ENCODE results near the gene UBE2M. TPM values are rescaled to one million over a fixed set of nuclear protein-coding genes. Genes with fewer than 3 reads are reported as not detected.

Gene UBE2M
- total RNA-seq, 1 donor from 2014 or later: 116 TPM

DNA sequence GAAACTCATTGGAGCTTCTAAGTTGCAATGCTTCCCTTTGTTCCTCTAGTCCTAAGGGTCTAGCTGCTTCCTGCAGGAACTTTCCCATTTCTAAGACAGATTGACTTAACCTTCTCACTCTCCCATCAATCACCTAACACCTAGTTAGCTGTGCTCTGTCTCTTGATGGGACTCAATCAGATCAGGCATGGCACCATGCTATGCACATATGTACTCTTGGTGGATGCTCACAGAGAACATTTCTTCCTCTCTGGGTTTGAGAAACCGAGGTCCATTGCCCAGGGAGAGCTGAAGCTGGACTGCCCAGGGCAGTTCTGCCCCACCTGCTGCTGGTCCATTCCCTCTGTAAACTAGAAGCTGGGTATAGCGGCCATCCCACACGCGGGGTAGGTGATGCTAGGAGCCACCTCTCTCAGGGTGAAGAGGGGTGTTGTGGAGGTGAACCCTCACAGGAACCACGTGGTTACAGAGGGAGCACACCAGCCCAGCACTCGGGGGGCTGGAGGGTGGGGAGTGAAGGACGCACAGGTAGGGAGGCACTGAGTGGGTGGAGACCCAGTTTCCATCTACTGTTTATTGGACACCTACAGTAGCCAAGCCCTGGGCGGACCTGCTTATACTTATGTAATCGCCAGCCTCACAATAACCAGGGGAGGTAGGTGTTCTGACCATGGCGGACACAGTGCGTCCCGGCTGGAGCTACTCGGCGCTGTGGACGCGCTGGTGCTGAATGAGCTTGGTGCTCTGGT is 3.1 kb upstream of the UBE2M start:
- Histone ChIP-seq H3K4me3 (peak overlapping the region; percentile 63), H3K27ac (replicated peaks) (peak overlapping the region; percentile 42), H3K36me3 (peaks cover 7% of the 10 kb centered on the region), H3K4me1 (peaks cover 62% of the 10 kb centered on the region), H3K9me3 (replicated peaks) (no peaks in the 10 kb centered on the region), H3K27me3 (ENCODE audit: low read depth) (no peaks in the 10 kb centered on the region)
- TF ChIP-seq, protein P1, sequence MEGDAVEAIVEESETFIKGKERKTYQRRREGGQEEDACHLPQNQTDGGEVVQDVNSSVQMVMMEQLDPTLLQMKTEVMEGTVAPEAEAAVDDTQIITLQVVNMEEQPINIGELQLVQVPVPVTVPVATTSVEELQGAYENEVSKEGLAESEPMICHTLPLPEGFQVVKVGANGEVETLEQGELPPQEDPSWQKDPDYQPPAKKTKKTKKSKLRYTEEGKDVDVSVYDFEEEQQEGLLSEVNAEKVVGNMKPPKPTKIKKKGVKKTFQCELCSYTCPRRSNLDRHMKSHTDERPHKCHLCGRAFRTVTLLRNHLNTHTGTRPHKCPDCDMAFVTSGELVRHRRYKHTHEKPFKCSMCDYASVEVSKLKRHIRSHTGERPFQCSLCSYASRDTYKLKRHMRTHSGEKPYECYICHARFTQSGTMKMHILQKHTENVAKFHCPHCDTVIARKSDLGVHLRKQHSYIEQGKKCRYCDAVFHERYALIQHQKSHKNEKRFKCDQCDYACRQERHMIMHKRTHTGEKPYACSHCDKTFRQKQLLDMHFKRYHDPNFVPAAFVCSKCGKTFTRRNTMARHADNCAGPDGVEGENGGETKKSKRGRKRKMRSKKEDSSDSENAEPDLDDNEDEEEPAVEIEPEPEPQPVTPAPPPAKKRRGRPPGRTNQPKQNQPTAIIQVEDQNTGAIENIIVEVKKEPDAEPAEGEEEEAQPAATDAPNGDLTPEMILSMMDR (IDR thresholded peaks at IDR 0.05; ENCODE audit: borderline replicate concordance): no peak
- intact Hi-C loops (cut with micrococcal nuclease): no loop called here
- no peak for DNase-seq

DNA sequence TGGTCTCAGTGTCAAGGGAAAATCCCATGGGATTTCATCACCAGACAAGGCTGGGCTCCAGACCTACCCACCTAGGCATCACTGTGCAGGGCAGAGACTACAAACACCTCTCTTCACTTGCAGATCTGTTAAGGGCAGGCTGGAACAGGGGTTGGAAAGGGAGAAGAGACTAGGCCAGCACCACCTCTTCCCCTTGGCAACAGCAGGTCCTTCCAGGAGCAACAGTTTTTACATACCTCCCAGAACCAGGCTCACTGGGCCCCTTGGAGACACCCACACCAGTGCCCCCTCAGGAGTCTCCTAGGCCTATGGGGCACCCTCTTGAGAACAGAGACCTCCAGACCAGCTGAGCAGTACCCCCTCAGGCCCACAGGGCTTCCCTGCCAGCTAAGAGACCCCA is 2.5 kb upstream of the UBE2M start:
- intact Hi-C loops (cut with micrococcal nuclease): no loop called here
- Histone ChIP-seq H3K27ac (replicated peaks) (no peak overlapping the region), H3K4me3 (no peak overlapping the region), H3K9me3 (replicated peaks) (no peaks in the 10 kb centered on the region), H3K36me3 (peaks cover 13% of the 10 kb centered on the region), H3K4me1 (peaks cover 68% of the 10 kb centered on the region), H3K27me3 (ENCODE audit: low read depth) (no peaks in the 10 kb centered on the region)
- DNase-seq: no peak
- TF ChIP-seq, protein P1 (IDR thresholded peaks at IDR 0.05; ENCODE audit: borderline replicate concordance): no peak

DNA sequence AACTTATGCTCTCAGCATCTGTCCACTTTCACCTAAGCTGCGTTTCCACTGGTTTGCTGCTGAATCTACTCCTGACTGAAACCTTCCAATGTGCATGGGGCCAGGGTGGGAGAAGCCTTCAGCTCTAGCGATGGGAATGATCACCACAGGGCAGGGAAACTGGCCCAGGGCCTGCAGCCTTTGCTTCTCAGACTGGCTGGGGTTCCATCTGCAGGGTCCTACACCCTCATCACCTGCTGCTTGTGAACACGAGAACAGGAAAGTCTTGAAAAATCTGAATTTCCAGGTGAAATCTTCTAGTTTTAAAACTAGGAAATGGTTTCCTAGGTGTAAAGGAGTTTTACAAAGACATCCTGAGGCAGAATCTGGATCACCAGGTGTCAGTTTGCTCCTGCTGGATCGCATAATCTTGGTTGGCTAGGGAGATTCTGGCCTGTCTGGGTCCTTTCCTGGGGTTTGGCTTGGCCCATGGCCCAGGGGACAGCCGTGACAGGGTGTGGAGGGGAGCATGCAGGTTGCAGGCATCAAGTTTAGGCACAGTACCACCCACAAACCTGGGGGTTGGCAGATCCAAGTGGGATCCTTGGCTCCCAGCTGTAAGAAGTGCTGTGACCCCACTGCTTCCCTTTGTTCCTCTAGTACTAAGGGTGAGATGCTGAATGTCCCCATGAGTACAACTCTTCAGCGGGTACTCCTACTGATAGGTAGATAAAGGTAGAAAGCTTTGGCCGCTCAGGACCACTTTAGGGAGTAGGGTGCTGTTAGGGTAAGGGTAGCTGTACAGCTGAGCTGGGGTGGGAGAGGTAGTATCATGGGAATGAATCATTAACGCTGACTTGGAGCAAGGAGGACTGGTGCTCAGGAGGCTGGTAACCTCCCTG is 1.8 kb upstream of the UBE2M start:
- TF ChIP-seq, protein P1 (IDR thresholded peaks at IDR 0.05; ENCODE audit: borderline replicate concordance): no peak
- Histone ChIP-seq H3K4me1 (peaks cover 75% of the 10 kb centered on the region), H3K36me3 (peaks cover 19% of the 10 kb centered on the region), H3K27ac (replicated peaks) (peak overlapping the region; percentile 100), H3K9me3 (replicated peaks) (no peaks in the 10 kb centered on the region), H3K27me3 (ENCODE audit: low read depth) (no peaks in the 10 kb centered on the region), H3K4me3 (peak overlapping the region; percentile 87)
- intact Hi-C loops (cut with micrococcal nuclease): no loop called here
- peak; percentile 13 for DNase-seq

DNA sequence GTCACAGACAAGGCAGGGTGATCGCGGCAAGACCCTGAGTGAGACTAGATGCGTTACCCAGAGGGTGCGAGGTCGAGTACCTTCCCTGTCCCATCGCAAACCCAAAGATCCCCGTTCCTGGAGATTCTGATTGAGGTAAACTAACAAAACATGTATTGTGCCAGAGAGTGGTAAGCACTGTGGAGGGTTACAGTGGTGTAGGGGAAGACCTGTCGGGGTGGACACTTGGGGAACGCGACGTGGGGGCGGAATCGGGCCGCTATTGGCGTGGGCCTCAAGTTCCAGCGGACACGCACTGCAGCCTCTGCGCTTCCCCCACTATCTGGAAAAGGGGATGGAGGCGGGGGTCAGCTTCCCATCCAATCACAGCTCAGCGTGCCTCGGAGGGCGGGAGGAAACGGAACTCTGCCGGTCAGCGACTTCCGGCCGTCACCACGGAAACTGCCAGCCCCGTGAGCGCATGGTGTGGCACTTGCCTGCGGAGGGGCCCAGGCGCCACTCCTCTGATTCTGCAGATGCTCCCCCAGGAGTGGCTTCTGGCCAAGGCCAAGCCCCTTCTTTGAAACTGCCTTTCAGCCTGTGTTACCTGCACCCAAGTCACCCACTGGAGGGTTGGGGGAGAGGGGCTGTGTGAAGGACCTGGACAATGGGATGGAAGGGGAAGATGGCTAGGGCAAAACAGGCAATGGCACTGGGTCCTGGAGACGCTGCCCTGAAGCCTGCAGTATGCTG is 1.0 kb upstream of the UBE2M start:
- intact Hi-C loops (cut with micrococcal nuclease): no loop called here
- Histone ChIP-seq H3K4me3 (peak overlapping the region; percentile 87), H3K9me3 (replicated peaks) (no peaks in the 10 kb centered on the region), H3K4me1 (peaks cover 81% of the 10 kb centered on the region), H3K27ac (replicated peaks) (peak overlapping the region; percentile 100), H3K27me3 (ENCODE audit: low read depth) (no peaks in the 10 kb centered on the region), H3K36me3 (peaks cover 19% of the 10 kb centered on the region)
- peak; percentile 90 for DNase-seq
- TF ChIP-seq, protein P1 (IDR thresholded peaks at IDR 0.05; ENCODE audit: borderline replicate concordance): no peak

DNA sequence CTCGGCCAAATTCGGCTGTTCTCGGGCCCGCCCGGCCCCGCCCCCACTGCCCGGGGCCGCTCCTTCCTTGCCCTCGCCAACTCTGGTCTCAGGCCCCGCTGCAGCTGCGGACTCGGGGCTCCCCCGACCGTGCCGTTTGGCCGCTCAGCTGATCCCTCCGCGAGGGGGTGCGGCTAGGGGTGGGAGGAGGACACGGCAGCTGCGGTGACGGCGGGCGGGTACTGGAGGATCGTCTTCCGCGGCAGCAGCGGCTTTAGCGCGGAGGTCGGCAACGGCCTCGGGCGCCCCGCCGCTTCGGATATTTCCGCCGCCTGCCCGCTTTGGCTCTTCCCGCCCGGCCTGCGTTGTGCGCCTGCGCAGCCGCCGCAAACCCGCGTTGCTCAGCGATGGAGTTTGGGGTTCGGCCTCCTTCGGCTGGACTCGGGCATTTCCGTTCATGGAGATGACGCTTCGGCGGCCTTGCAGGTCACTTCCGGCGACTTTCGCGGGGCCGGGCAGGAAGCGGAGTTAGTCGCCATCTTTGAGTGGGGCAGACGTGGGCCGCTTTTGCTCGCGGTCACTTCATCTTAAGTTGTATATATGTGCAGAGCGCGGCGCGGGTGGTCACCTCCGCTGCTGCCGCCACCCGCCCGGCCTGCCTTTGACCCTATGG is 338 bp upstream of the UBE2M start:
- Histone ChIP-seq H3K4me1 (peaks cover 88% of the 10 kb centered on the region), H3K27me3 (ENCODE audit: low read depth) (no peaks in the 10 kb centered on the region), H3K9me3 (replicated peaks) (no peaks in the 10 kb centered on the region), H3K27ac (replicated peaks) (peak overlapping the region; percentile 100), H3K36me3 (peaks cover 19% of the 10 kb centered on the region), H3K4me3 (peak overlapping the region; percentile 87)
- peak; percentile 99 for DNase-seq
- TF ChIP-seq, protein P1 (IDR thresholded peaks at IDR 0.05; ENCODE audit: borderline replicate concordance): no peak
- intact Hi-C loops (cut with micrococcal nuclease): no loop called here
